MG63 (cell line): ENCODE data around the gene ZBTB20. TPM values are rescaled to one million over a fixed set of nuclear protein-coding genes. Genes with fewer than 3 reads are reported as not detected.

ENCODE experiments used
- DNase-seq: peaks from one replicate; pipeline ENCODE4 v3.0.0-alpha.2; 2020
- H3K27me3 ChIP-seq: fragments of 250-450 bp; sonication (Bioruptor Pico); 2 replicates; pipeline ENCODE4 v1.5.1; 2020; ENCODE audit warnings: mild to moderate bottlenecking, moderate library complexity
- H3K36me3 ChIP-seq: fragments of 250-450 bp; sonication (Bioruptor Pico); 2 replicates; pipeline ENCODE4 v1.5.1; 2020; ENCODE audit warnings: mild to moderate bottlenecking, moderate library complexity
- H3K4me3 ChIP-seq: fragments of 250-450 bp; sonication (Bioruptor Pico); 2 replicates; pipeline ENCODE4 v1.5.1; 2020; ENCODE audit warnings: mild to moderate bottlenecking, moderate library complexity
- H3K9me3 ChIP-seq: fragments of 250-450 bp; sonication (Bioruptor Pico); 2 replicates; pipeline ENCODE4 v1.5.1; 2020; ENCODE audit warnings: mild to moderate bottlenecking, moderate library complexity
- total RNA-seq: library from RNA; depleted of rRNA; stranded (reverse); fragments of >200 nt; shearing (Covaris generic); gene quantifications from 2 replicates; pipeline ENCODE4 v1.2.3, GENCODE V29; 2014; ENCODE audit warnings: low replicate concordance

Gene ZBTB20
- total RNA-seq, 1 experiment from 2014 or later = 6.5 TPM

- H3K9me3 ChIP-seq = no peaks in the 10 kb centered on the region
- H3K4me3 ChIP-seq = no peak overlapping the region
- H3K36me3 ChIP-seq = no peaks in the 10 kb centered on the region
- H3K27me3 ChIP-seq = no peaks in the 10 kb centered on the region
- DNase-seq = no peak
Observed at GRCh38 chr3:114356066-114356465, 791.0 kb downstream of the ZBTB20 start.

GRCh38 chr3:114355653-114356052, 791.4 kb downstream of the ZBTB20 start:
- Histone ChIP-seq H3K9me3 (no peaks in the 10 kb centered on the region), H3K36me3 (no peaks in the 10 kb centered on the region), H3K4me3 (no peak overlapping the region), H3K27me3 (no peaks in the 10 kb centered on the region)
- no peak for DNase-seq

GRCh38 chr3:114351822-114352145, 795.3 kb downstream of the ZBTB20 start:
- Histone ChIP-seq H3K27me3 (no peaks in the 10 kb centered on the region), H3K9me3 (no peaks in the 10 kb centered on the region), H3K4me3 (no peak overlapping the region), H3K36me3 (no peaks in the 10 kb centered on the region; the same call in 1 of the 2 replicates)
- no peak for DNase-seq

GRCh38 chr3:114351123-114351821, 795.8 kb downstream of the ZBTB20 start:
- H3K4me3 ChIP-seq = no peak overlapping the region
- H3K27me3 ChIP-seq = no peaks in the 10 kb centered on the region
- H3K36me3 ChIP-seq = no peaks in the 10 kb centered on the region; the same call in 1 of the 2 replicates
- DNase-seq = no peak
- no peaks in the 10 kb centered on the region for H3K9me3 ChIP-seq

- DNase-seq = no peak
- Histone ChIP-seq H3K9me3 (no peaks in the 10 kb centered on the region), H3K4me3 (no peak overlapping the region), H3K27me3 (no peaks in the 10 kb centered on the region), H3K36me3 (no peaks in the 10 kb centered on the region; the same call in 1 of the 2 replicates)
Observed at GRCh38 chr3:114350690-114351089, 796.4 kb downstream of the ZBTB20 start.

GRCh38 chr3:114350271-114350670, 796.8 kb downstream of the ZBTB20 start:
- DNase-seq = no peak
- Histone ChIP-seq H3K4me3 (no peak overlapping the region), H3K36me3 (no peaks in the 10 kb centered on the region; the same call in none of the 2 replicates), H3K9me3 (no peaks in the 10 kb centered on the region), H3K27me3 (no peaks in the 10 kb centered on the region)

GRCh38 chr3:114344492-114344891, 802.6 kb downstream of the ZBTB20 start:
- no peak overlapping the region for H3K4me3 ChIP-seq
- H3K27me3 ChIP-seq = no peaks in the 10 kb centered on the region
- no peak for DNase-seq
- no peaks in the 10 kb centered on the region for H3K9me3 ChIP-seq
- H3K36me3 ChIP-seq = peaks cover 2% of the 10 kb centered on the region

GRCh38 chr3:114338651-114339357, 808.3 kb downstream of the ZBTB20 start:
- Histone ChIP-seq H3K4me3 (no peak overlapping the region), H3K27me3 (no peaks in the 10 kb centered on the region), H3K9me3 (no peaks in the 10 kb centered on the region), H3K36me3 (peaks cover 2% of the 10 kb centered on the region; the same call in 1 of the 2 replicates)
- DNase-seq = no peak

- Histone ChIP-seq H3K4me3 (no peak overlapping the region), H3K36me3 (no peaks in the 10 kb centered on the region), H3K27me3 (no peaks in the 10 kb centered on the region), H3K9me3 (no peaks in the 10 kb centered on the region)
- DNase-seq = no peak
Observed at GRCh38 chr3:114336857-114337256, 810.2 kb downstream of the ZBTB20 start.

- H3K27me3 ChIP-seq = no peaks in the 10 kb centered on the region
- no peaks in the 10 kb centered on the region for H3K9me3 ChIP-seq
- H3K4me3 ChIP-seq = no peak overlapping the region
- no peak for DNase-seq
- no peaks in the 10 kb centered on the region for H3K36me3 ChIP-seq
Observed at GRCh38 chr3:114336122-114336697, 810.9 kb downstream of the ZBTB20 start.

- Histone ChIP-seq H3K4me3 (no peak overlapping the region), H3K27me3 (no peaks in the 10 kb centered on the region), H3K9me3 (no peaks in the 10 kb centered on the region), H3K36me3 (no peaks in the 10 kb centered on the region)
- DNase-seq = no peak
Observed at GRCh38 chr3:114333923-114334240, 813.2 kb downstream of the ZBTB20 start.

GRCh38 chr3:114333180-114333922, 813.7 kb downstream of the ZBTB20 start:
- Histone ChIP-seq H3K4me3 (no peak overlapping the region), H3K36me3 (no peaks in the 10 kb centered on the region), H3K9me3 (no peaks in the 10 kb centered on the region), H3K27me3 (no peaks in the 10 kb centered on the region)
- no peak for DNase-seq

GRCh38 chr3:114332342-114333179, 814.5 kb downstream of the ZBTB20 start:
- H3K36me3 ChIP-seq = no peaks in the 10 kb centered on the region
- no peaks in the 10 kb centered on the region for H3K27me3 ChIP-seq
- DNase-seq = no peak
- H3K9me3 ChIP-seq = no peaks in the 10 kb centered on the region
- H3K4me3 ChIP-seq = no peak overlapping the region

- H3K36me3 ChIP-seq = no peaks in the 10 kb centered on the region
- no peaks in the 10 kb centered on the region for H3K9me3 ChIP-seq
- H3K27me3 ChIP-seq = no peaks in the 10 kb centered on the region
- no peak for DNase-seq
- no peak overlapping the region for H3K4me3 ChIP-seq
Observed at GRCh38 chr3:114331710-114332109, 815.4 kb downstream of the ZBTB20 start.

- no peaks in the 10 kb centered on the region for H3K36me3 ChIP-seq
- no peak for DNase-seq
- no peaks in the 10 kb centered on the region for H3K27me3 ChIP-seq
- H3K9me3 ChIP-seq = no peaks in the 10 kb centered on the region
- H3K4me3 ChIP-seq = no peak overlapping the region
Observed at GRCh38 chr3:114331007-114331406, 816.1 kb downstream of the ZBTB20 start.

GRCh38 chr3:114329823-114330222, 817.3 kb downstream of the ZBTB20 start:
- Histone ChIP-seq H3K4me3 (no peak overlapping the region), H3K27me3 (no peaks in the 10 kb centered on the region)
- DNase-seq = no peak

More at GRCh38 chr3:114329823-114330222, 817.3 kb downstream of the ZBTB20 start:
- Histone ChIP-seq H3K36me3 (no peaks in the 10 kb centered on the region), H3K9me3 (no peaks in the 10 kb centered on the region)
